Inflammatory macrophage treated with lipopolysaccharide for 4 hours (primary cell): ENCODE data around the gene DCUN1D2.

ENCODE experiments used
- DNase-seq: peaks from one replicate; pipeline ENCODE4 v3.0.0-alpha.2; 2020

DCUN1D2 gene

GRCh38 chr13:113421673-113422270 is 68.7 kb downstream of the DCUN1D2 start:
- DNase-seq = no peak

GRCh38 chr13:113420833-113421600 is 69.5 kb downstream of the DCUN1D2 start:
- no peak for DNase-seq

- DNase-seq = no peak
These were observed 70.3 kb downstream of the DCUN1D2 start for GRCh38 chr13:113420232-113420631.

GRCh38 chr13:113419531-113420193 is 70.8 kb downstream of the DCUN1D2 start:
- no peak for DNase-seq

- no peak for DNase-seq
These were observed 71.8 kb downstream of the DCUN1D2 start for GRCh38 chr13:113418722-113419049.

- peak; percentile 17 for DNase-seq
These were observed 72.4 kb downstream of the DCUN1D2 start for GRCh38 chr13:113417836-113418721.

GRCh38 chr13:113417008-113417751 is 73.3 kb downstream of the DCUN1D2 start:
- DNase-seq = no peak

GRCh38 chr13:113415825-113416224 is 74.7 kb downstream of the DCUN1D2 start:
- DNase-seq = no peak

- DNase-seq = no peak
These were observed 75.5 kb downstream of the DCUN1D2 start for GRCh38 chr13:113415032-113415431.

- no peak for DNase-seq
These were observed 76.2 kb downstream of the DCUN1D2 start for GRCh38 chr13:113414335-113414734.

- peak; percentile 10 for DNase-seq
These were observed 76.6 kb downstream of the DCUN1D2 start for GRCh38 chr13:113413898-113414282.

- DNase-seq = no peak
These were observed 77.2 kb downstream of the DCUN1D2 start for GRCh38 chr13:113413178-113413897.

- DNase-seq = no peak
These were observed 78.1 kb downstream of the DCUN1D2 start for GRCh38 chr13:113412440-113412839.

- DNase-seq = peak; percentile 4
These were observed 79.1 kb downstream of the DCUN1D2 start for GRCh38 chr13:113411216-113412023.

GRCh38 chr13:113410472-113411201 is 79.9 kb downstream of the DCUN1D2 start:
- DNase-seq = peak; percentile 25

- no peak for DNase-seq
These were observed 81.9 kb downstream of the DCUN1D2 start for GRCh38 chr13:113408562-113408961.

- no peak for DNase-seq
These were observed 82.7 kb downstream of the DCUN1D2 start for GRCh38 chr13:113407531-113408393.

- DNase-seq = no peak
These were observed 83.4 kb downstream of the DCUN1D2 start for GRCh38 chr13:113407103-113407530.
